Glomerular visceral epithelial cell (primary cell): Measurements from ENCODE around the gene MTCL3.

ENCODE experiments used
- DNase-seq: peaks from one replicate; pipeline ENCODE4 v3.0.0-alpha.2; 2016; ENCODE audit errors: extremely low spot score

Gene MTCL3

DNA sequence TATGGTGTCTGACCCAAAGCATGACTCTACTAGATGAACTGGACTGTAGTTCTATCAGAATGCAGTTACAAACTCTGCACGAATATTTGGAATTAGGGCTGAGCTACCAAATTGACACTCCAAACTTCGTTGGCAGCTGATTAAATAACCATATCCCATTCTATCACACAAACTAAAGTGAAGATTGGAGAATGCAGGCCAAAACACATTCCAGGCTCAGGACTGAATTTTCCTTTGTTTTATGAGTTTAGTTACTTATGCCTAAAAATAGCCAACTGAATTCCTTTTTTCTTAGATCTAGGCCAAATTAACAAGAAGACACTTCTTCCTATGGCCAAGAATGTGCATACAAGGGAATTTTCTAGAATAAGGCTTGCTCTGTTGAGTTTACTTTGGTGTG, 50.2 kb downstream of the MTCL3 start:
- DNase-seq = no peak

DNA sequence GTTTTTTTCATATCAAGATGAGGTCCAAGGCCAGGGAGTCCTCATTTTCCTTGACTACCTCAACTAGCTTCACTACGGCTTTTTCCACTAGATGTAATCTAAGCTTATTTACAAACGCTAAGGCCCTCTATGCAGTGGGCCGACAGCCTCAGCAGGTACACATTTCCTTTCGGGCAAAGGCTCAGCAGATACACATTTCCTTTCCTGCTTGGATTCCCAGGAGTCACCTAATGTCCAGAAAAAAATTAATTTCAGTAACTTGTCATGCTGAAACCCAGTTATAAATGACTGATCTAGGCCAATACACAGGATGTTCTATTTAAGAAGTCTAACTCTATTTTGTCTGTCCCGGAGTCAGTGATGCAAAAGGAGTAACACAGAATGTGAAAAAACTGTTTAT, 52.7 kb downstream of the MTCL3 start:
- no peak for DNase-seq

DNA sequence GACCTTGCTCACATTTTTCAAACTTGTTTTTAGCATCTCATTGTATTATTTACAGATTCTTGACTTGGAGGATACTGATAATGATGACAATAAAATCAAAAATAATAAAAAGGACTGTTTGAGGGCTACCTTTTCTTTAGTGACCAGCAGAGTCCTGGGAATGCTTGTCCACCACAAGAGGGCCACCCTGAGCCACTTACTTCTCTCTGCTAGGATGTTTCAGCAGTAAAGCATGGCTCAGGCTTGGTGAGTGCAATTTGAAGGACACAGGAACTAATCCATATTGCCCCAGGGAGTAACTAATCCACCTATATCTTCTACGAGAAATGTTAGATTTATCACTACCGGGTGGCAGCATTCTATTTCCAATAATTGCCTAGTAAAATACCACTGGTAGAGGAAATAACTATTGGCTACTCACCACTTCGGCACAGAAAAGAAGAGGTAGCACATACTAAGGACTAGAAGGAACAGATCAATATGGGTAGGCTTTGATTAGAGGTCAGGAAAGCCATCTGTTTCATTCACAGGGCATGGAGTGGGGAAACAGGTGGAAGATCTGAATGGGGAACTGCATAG, 54.2 kb downstream of the MTCL3 start:
- peak; percentile 72 for DNase-seq

DNA sequence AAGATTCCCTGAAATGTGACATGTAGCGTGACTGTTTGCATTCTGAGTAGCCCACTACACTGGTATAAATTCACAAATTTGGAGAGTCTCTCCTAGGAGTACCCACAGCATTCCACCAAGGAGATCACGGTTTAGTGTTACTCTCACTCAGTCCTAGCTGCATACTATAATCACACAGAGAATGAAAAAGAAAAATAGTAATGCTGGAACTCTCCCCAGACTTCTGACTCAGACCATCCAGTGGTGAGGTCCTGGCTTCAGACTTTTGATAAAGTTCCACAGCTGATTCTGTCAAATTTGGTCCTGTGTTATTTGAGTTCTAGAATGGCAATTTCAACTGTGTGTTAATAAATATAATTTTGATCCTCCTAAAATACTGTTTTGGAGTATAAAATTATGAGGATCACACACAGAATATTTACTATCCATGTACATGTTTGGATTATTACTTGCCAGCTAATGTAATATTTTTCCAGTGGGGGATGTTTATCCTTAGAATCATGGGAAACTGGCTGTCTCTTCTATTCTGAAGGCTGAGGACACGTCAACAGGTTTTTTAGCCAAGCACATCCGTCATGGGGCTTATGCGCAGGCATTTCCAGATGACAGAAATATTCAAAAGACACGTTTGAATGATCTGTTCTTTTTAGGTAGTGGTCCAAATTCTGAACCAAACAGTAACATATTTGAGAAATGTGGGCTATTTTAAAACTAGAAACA, 54.8 kb downstream of the MTCL3 start:
- DNase-seq = no peak

DNA sequence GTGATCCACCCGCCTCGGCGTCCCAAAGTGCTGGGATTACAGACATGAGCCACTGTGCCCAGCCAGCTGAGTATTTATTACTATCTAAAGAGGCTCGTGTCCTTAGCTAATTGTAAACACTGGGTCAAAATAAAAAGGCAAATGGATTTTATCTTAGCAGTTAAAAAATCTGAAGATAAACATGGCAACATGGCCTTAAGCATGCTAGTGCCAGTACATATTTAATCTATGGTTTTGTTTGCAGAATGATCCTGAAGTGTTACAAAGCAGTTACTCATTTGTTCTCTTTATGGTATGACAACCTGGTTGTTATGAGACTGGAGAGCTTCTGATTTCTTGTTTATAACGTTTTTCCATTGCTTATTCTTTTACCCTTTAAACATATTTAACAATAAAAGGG, 56.1 kb downstream of the MTCL3 start:
- DNase-seq = no peak

DNA sequence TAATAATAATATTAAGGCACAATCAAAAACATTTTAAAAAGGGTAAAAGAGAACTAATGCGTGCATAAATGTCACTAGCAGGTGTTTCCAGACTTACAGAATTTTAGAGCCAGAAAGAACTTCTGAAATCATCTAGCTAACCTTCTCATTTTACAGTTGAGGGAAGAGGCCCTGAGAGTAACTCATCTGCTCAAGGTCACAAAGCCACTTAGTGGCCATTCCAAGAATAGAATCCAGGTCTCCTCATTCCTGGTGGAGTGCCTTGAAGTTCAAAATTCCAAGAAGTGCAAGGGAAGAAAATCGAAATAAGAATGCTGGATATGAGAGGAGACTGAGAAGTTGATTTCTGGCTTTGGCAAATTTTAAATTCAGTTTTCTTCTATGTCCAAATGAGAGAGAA, 56.8 kb downstream of the MTCL3 start:
- no peak for DNase-seq

DNA sequence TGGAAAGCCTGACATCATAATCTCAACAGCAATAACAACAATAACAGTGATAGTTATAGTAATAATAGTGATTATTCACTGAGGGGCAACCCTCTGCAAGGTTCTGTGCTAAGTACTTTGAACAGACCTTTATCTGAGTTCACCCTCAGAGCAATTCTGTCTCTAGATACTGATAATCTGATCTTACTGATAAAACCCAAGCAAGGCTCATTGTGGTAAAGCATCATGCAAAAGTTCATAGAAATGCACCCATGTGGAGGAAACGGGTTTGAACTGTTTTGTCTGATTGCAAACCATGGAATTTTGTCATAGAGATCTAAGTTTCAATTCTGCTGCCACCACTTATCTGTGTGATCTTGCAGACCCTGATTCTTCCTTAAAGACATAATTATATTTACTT, 58.7 kb downstream of the MTCL3 start:
- DNase-seq = no peak

DNA sequence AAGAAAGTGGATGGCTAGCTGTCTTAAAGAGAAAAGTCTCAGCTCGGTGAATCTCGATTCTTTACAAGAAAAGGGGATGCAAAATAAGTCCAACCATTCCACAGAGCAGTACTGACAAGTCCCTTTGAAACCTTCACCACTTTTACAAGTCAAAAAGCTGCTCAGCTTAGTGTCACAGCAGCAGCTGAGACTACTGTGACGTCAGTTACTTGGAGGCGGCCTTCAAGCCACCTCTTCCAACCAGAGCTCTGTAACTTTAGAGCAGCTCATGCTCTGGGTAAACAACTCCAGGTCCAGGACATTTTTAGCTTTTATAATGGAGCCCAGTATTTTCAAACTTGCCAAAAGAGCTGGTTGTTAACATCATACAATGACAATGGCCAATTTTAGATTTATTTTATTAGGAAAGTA, 59.9 kb downstream of the MTCL3 start, which contains the start of gene KIAA0408:
TSS of gene KIAA0408 (minus strand) at position 159 of the 411 bp plus-strand sequence. CDS start 5,408 bp downstream, outside the sequence.
- no peak for DNase-seq

DNA sequence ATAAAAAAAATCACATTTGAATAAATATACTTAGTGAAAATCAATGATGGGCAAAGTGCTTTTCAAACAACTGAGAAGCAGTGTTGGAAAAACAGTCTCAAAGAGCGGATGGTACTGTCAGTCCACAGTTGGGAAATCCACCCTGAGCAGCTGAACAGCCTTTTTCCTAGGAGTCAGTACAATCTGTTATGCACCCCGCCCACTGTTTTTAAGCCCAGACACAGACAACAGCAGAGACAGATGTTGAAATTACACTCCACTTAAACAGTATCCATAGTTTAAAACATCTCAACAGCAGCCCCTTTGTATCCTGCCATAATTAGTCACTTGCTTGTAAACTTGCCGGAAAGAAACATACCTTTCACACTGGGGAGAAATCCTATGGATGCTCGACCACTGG, 60.3 kb downstream of the MTCL3 start:
- no peak for DNase-seq

DNA sequence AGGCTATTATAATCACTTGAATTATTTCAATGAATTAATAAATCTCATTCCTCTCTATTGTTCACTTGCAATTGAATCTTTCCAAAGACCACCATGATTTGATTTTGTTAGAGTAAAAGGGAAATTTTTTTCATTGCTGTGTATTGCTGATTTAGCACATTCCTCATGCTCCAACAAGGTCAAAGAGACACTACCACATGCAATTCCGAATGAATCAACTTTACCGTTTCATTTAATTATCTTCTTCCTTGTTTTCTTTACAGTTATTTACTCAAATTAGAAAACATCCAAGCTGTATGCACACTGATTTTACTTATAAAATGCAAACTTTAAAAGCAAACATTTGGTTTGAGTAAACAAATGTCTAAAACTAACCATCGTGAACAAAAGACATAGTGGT, 60.9 kb downstream of the MTCL3 start:
- no peak for DNase-seq

DNA sequence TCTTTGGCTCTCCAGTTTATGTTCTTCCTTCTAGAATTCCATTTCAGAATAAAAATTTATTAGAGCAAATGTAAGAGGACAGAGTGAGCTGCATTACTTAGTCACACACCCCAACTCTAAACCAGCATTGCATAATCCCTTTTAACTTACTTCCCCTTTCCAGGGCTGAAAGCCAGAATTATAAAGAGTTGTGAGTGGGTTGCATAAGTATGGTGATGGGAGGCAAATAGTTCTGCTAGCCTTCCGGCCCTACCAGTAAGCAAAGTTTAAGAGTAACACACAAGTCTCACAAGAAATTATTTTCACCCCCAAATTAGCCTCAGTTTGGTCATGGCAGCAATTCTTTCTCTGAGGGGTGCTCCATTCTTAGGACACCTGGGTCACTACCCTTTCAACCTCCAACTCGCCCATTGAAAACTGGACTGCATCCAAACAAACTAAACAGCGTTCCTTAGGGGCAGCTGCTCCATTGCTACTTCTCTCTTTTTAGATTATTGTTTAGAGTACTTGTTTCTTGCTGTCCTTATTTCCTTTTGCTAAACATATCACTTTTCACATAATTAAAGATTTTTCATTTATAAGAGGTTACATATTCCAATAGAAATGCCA, 61.6 kb downstream of the MTCL3 start:
- no peak for DNase-seq

DNA sequence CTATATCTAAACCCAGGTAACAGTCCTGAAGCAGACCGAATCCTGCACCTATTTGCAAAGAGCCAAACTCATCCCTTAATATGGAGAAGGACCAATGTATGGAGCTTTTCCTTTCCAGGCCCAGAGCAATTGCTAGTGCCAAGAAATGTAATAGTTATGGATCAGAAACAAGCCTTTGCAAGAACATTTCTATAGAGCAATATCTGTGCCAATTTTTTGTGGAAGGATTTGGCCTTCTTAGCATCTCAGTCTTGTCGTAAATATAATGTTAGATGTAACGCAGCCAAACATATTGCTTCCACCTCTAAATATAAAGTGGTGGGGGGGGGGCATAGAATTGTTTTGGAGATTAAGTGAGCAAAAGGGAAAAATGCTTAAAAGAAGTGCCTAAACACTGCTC, 62.7 kb downstream of the MTCL3 start:
- no peak for DNase-seq

DNA sequence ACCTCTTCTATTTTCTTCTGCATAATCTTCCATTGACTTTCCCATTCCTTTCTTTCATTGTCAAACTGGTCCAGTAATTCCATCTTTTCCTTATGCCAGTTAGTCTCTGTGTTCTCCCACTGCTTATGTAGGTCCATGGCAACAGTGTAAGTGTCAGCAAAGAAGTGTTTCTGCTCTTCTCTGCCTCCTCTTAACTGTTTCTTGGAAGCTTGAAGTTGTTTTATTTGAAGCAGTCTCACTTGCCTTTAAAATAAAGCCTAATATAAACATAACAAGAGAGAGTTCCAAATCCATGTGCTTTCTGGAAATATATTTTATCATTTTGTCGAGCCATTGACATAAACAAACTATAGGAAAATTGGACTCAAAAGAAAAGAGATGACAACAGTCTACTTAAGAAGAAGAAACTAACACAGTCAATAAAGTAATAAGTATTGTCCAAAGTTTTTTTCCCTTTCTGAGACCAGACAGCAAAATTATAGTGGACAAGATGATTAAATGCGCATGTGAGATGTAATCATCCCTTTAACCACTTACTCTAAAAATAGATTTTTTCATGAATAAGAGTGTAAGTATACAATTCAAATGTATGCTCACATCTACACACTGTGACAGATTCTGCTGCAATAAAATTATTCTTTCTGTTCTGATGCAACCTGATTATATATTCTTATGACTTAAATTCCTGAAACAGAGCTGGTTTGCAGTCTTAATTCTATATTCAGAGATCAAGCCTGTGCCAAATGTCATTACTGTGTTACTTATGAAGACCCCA, 65.1 kb downstream of the MTCL3 start:
- DNase-seq = no peak

DNA sequence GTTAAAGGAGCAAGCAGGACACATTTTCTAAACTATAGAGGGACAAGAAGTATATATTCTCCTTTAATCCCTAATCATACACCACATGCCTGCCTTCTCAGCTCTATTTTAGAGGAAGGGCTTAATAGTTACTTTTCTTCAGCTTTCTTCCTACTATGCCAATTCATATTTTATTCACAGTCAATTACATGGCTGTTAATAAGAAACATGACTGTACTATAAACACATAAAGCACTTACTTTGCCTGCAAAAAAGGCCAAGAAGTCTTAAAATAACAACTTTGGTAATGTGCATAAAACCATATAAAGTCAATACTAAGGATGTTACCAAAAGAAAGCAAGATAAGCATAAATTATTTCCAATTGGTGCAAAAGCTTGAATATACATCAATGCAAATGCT, 66.3 kb downstream of the MTCL3 start:
- DNase-seq = no peak

DNA sequence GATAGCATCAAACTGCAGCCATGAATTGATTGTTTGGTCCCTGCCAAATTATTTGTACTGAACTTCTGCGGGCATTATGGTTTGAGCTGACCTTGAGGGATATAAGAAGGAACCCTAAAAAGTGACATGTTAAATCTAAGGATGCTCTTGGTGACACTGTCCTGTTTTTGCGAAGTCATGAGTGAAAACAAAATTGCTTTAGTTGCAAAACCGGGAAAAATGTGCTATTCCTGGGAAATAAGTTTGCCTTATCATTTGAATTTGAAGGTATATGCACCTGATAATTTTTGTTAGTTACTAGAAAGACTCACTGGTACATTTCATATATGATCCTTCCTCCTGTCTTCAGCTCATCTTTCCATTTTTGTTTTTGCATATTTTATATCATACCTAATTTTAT, 67.7 kb downstream of the MTCL3 start:
- DNase-seq = no peak

DNA sequence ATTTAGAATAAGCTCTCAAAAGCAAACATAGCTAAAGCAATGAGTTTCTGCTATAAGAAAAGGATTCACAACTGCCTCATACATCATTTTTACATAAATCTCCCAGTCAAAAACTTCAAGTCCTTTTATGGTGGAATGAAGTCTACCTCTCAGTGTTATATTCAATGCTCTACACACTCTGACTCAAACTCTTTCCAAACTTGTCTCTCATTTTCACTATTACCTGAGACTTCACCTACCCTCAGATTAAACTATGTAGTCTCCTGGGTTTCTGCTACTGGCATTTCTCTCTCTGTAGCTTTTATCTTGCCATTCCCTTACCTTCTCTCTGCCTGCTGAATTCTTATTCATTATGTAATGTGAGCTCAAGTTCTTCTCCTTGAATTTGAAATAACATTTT, 71.4 kb downstream of the MTCL3 start:
- no peak for DNase-seq

DNA sequence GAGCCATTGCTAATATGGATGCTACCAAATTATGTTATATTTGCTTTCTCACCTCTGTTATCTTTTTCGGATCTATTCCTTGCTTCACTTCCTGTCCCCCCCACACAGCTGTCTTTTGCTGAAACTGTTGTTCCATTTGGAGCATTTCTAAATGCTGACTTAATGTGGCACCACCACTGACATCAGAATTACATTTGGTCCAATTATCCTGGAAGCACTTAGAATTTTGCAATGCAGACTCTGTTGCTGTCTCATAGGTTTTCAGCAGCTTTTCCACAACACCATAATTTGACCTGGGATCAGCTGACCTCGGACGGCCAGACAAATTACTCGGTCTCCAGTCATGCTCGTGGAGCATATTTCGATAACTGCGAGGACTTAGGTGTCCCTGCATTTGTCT, 72.8 kb downstream of the MTCL3 start:
- no peak for DNase-seq

DNA sequence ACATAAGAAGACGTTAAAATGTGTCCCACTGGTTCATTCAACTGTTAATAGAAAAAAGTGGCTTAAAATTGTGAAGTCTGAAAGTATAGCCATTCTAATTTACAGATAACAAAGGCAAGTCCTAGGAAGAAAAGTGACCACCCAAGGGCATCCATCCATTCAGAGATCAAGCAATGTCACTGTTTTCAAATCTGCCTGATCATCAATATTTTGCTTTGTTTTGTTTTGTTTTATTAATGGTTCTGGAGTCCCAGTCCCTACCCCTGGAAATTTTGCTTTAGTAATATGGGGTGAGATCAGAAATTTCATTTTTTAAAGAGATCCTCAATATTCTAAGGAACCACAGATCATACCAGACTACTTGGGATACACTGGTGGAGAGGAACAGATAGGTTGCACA, 77.3 kb downstream of the MTCL3 start:
- DNase-seq = no peak

DNA sequence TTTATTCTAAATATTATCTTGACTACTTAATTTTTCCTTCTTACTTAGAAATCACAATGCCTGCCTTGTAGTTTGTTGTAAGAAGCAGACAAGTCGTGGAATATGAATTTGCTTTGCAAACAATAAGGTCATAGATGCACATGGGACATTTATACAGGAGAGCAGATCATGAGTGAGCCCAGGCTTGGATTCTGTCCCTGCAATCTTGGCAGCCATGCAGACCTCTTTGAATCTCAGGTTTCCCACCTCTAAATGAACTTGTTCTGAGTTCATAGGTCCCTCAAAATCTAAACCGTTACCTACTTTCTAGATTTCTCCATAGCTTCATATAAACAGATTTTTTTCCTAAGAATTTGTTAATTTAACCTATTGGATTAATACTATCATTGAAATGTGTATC, 79.4 kb downstream of the MTCL3 start:
- DNase-seq = no peak

DNA sequence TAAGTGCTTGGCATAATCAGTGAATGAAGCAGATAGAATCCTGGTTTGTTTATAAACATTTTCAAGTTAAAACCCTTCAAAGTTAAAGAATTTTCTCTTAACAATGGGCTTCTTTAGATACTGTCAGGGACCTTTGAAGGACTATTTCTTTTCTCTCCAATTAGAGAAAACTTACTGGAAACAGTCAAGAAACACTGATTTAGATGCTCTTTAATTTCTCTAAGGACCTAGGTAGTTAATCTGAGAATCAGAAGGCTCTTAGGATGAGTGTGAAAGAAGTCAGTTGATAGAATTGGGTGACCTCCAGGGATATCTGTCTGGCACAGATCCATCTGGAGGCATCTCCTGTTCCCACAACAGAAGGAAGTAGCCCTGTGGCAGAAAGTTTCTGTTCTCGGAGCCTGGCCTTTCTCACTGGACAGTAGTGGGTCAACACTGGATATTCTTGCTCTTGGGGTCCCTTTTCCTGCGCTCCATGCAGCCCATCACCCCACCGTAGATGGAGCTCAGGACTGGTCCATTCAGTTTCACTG, 82.5 kb downstream of the MTCL3 start:
- peak; percentile 2 for DNase-seq

DNA sequence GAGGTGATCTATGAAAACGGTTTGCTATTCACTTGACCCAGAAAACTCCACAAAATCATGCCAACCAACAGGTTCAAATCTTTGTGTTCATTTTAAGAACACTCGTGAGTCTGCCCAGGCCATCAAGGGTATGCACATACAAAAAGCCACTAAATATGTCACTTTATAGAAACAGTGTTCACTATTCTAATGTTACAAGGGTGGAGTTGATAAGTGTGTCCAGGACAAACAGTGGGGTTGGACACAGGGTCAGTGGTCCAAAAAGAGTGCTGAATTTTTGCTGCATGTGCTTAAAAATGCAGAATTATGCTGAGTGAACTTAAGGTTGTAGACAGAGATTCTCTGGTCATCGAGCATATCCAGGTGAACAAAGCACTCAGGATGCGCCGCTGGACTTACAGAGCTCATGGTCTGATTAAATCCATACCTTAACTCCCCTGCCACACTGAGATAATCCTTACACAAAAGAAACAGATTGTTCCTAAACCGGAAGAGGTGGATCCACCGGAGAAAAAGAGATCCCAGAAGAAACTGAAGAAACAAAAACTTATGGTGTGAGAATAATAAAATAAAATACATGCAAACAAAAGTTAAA, 83.4 kb downstream of the MTCL3 start:
- no peak for DNase-seq

DNA sequence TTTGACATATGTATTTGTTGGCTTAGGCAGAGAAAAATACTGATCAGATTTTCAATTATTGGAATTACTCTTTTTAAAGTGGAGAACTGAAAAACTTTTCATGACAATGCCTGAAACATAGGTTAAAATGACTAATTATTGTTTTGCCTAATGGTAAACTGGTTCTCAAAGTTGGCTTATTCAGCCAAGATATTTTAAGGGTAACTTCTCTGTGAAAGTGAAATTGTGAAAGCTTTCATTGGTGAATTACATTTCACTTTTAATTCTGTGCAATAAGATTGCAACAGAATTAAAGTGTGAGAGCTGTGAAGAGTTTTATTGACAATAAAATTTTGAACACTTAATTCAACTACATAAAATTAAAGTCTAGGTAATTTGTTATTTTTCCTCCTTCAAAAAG, 84.5 kb downstream of the MTCL3 start:
- no peak for DNase-seq
